SK-N-SH (cell line): ENCODE results near the gene SORBS1. TPM values are rescaled to one million over a fixed set of nuclear protein-coding genes. Genes with fewer than 3 reads are reported as not detected.

Experiments used
- CTCF ChIA-PET: fragments of 300-600, 350-600 bp; formaldehyde crosslinking; extraction: SDS; loops from one replicate; lab custom pipeline; 2021; lab: Yijun Ruan, JAX
- POLR2A ChIA-PET: fragments of 350-600 bp; sonication (Branson Sonifier 250); formaldehyde crosslinking; extraction: SDS; loops from one replicate; lab custom pipeline; 2020; ENCODE audit warnings: antibody characterized with exemption, inconsistent platforms; lab: Yijun Ruan, JAX
- DNase-seq: peaks from one replicate; pipeline ENCODE4 v3.0.0; 2012
- H2AFZ ChIP-seq: fragments of 200-600 bp; sonication (generic); 2 replicates; pipeline ENCODE4 v1.8.1; 2016; ENCODE audit warnings: antibody characterized with exemption, mild to moderate bottlenecking, low read depth
- H3F3A ChIP-seq: fragments of 200-600 bp; sonication (generic); replicated peaks from 2 replicates; pipeline ENCODE3; 2016; ENCODE audit warnings: antibody characterized with exemption, mild to moderate bottlenecking; ENCODE audit not compliant: insufficient read depth
- H3K27ac ChIP-seq, 2 experiments: fragments of 200-500 bp in 1 of 2; fragments of 200-600 bp in 1 of 2; sonication (Bioruptor generic) in 1 of 2; sonication (generic), shearing (Covaris generic) in 1 of 2; 2 replicates each; pipeline versions ENCODE4 v1.5.1 to v1.6.1; 2014 to 2016; ENCODE audit warnings: low read depth in 2 of 2, inconsistent platforms in 1 of 2, low read length in 1 of 2, mild to moderate bottlenecking in 1 of 2, mixed read lengths in 1 of 2
- H3K27me3 ChIP-seq: fragments of 200-600 bp; sonication (generic), shearing (Covaris generic); 2 replicates; pipeline ENCODE4 v1.6.1; 2016; ENCODE audit warnings: mixed run types; ENCODE audit not compliant: insufficient read depth
- H3K36me3 ChIP-seq, 2 experiments: fragments of 200-500 bp in 1 of 2; fragments of 200-600 bp in 1 of 2; sonication (Bioruptor generic) in 1 of 2; sonication (generic) in 1 of 2; replicated peaks in 1 of 2; 2 replicates each; pipeline versions ENCODE3 to v1.5.1; 2014 to 2016; ENCODE audit warnings: low read length in 1 of 2, mild to moderate bottlenecking in 1 of 2; ENCODE audit not compliant: insufficient read depth in 2 of 2, control insufficient read depth in 1 of 2
- H3K4me1 ChIP-seq, 2 experiments: fragments of 200-500 bp in 1 of 2; fragments of 200-600 bp in 1 of 2; sonication (Bioruptor generic) in 1 of 2; sonication (generic), shearing (Covaris generic) in 1 of 2; 2 replicates each; pipeline versions ENCODE4 v1.5.1 to v1.6.1; 2014 to 2016; ENCODE audit warnings: low read depth in 1 of 2, low read length in 1 of 2, mixed run types in 1 of 2; ENCODE audit not compliant: insufficient read depth in 2 of 2, control insufficient read depth in 1 of 2
- H3K4me2 ChIP-seq: fragments of 200-600 bp; sonication (generic), shearing (Covaris generic); 2 replicates; pipeline ENCODE4 v1.6.1; 2017; ENCODE audit warnings: mixed run types
- H3K4me3 ChIP-seq, 2 experiments: fragments of 200-500 bp in 1 of 2; fragments of 200-600 bp in 1 of 2; sonication (Bioruptor generic) in 1 of 2; sonication (generic), shearing (Covaris generic) in 1 of 2; 2 replicates each; pipeline versions ENCODE4 v1.5.1 to v1.8.1; 2014 to 2016; ENCODE audit warnings: low read depth in 2 of 2, inconsistent platforms in 1 of 2, low read length in 1 of 2, mild to moderate bottlenecking in 1 of 2, mixed read lengths in 1 of 2, moderate library complexity in 1 of 2
- H3K79me2 ChIP-seq: fragments of 200-600 bp; sonication (generic); 2 replicates; pipeline ENCODE4 v1.8.1; 2017; ENCODE audit warnings: mild to moderate bottlenecking; ENCODE audit not compliant: insufficient read depth
- H3K9ac ChIP-seq: fragments of 200-600 bp; sonication (generic); 2 replicates; pipeline ENCODE4 v1.6.1; 2017; ENCODE audit warnings: mixed run types
- H3K9me2 ChIP-seq: fragments of 200-600 bp; sonication (generic); 2 replicates; pipeline ENCODE4 v1.6.1; 2017; ENCODE audit warnings: mixed run types
- H3K9me3 ChIP-seq: fragments of 200-600 bp; sonication (generic); 2 replicates; pipeline ENCODE4 v1.6.1; 2017; ENCODE audit warnings: mixed run types, mild to moderate bottlenecking, moderate library complexity
- H4K20me1 ChIP-seq: fragments of 200-600 bp; sonication (generic); 2 replicates; pipeline ENCODE4 v1.6.1; 2017; ENCODE audit warnings: mild to moderate bottlenecking, mixed run types; ENCODE audit not compliant: insufficient read depth
- FOXM1 ChIP-seq: IDR thresholded peaks from 2 replicates; pipeline ENCODE4 v1.4.0; 2012; ENCODE audit warnings: low read depth, mild to moderate bottlenecking
- GABPA ChIP-seq: IDR thresholded peaks from 2 replicates; pipeline ENCODE4 v1.4.0; 2012; ENCODE audit warnings: low read depth, mild to moderate bottlenecking
- MXI1 ChIP-seq: IDR thresholded peaks from 2 replicates; pipeline ENCODE4 v1.6.1; 2012; ENCODE audit warnings: mild to moderate bottlenecking, low read depth, low read length, improper control_type of control experiment
- NFIC ChIP-seq: IDR thresholded peaks from 2 replicates; pipeline ENCODE4 v1.4.0; 2012; ENCODE audit warnings: borderline replicate concordance
- RAD21 ChIP-seq: IDR thresholded peaks from 2 replicates; pipeline ENCODE4 v1.6.1; 2012; ENCODE audit warnings: mild to moderate bottlenecking, low read length
- RCOR1 ChIP-seq: fragments of 150-350 bp; IDR thresholded peaks from 2 replicates; pipeline ENCODE4 v1.6.1; 2017; ENCODE audit warnings: antibody characterized with exemption, low read length
- RFX5 ChIP-seq: IDR thresholded peaks from 2 replicates; pipeline ENCODE4 v1.6.1; 2012; ENCODE audit warnings: mild to moderate bottlenecking, improper control_type of control experiment, low read length
- RXRA ChIP-seq: IDR thresholded peaks from 2 replicates; pipeline ENCODE4 v1.4.0; 2012; ENCODE audit warnings: low read depth, mild to moderate bottlenecking, borderline replicate concordance
- SIN3A ChIP-seq: IDR thresholded peaks from 2 replicates; pipeline ENCODE4 v1.6.1; 2012; ENCODE audit warnings: low read depth, mild to moderate bottlenecking, low read length, moderate library complexity, borderline replicate concordance
- SMC3 ChIP-seq: IDR thresholded peaks from 2 replicates; pipeline ENCODE4 v1.6.1; 2012; ENCODE audit warnings: low read depth, low read length, improper control_type of control experiment
- TAF1 ChIP-seq: IDR thresholded peaks from 2 replicates; pipeline ENCODE4 v1.6.1; 2012; ENCODE audit warnings: low read depth, mild to moderate bottlenecking, low read length, moderate library complexity, borderline replicate concordance
- TCF12 ChIP-seq: IDR thresholded peaks from 2 replicates; pipeline ENCODE4 v1.4.0; 2012
- TEAD4 ChIP-seq: IDR thresholded peaks from 2 replicates; pipeline ENCODE4 v1.4.0; 2012; ENCODE audit warnings: mild to moderate bottlenecking, borderline replicate concordance; ENCODE audit not compliant: insufficient read depth
- WGBS: methylation state at CpG from one replicate; pipeline ENCODE4 v1.1.6; 2017; ENCODE audit warnings: low lambda C conversion rate; 5-methylcytosine and 5-hydroxymethylcytosine counted together
- polyA plus RNA-seq, 3 experiments: library from polyadenylated mRNA; depleted of rRNA; stranded (reverse); fragments of >200 nt; gene quantifications; 2 replicates each; pipeline ENCODE4 v1.2.3, GENCODE V29; 2012
- TF ChIP-seq, protein P1 (sequence below): fragments of 150-350 bp; IDR thresholded peaks from 2 replicates; pipeline ENCODE4 v1.6.1; 2017; ENCODE audit warnings: antibody characterized with exemption, low read length, low read depth, borderline replicate concordance
- TF ChIP-seq, protein P2 (sequence below): fragments of 150-350 bp; IDR thresholded peaks from 2 replicates; pipeline ENCODE4 v1.6.1; 2016; ENCODE audit warnings: mild to moderate bottlenecking, low read depth, low read length
- TF ChIP-seq, protein P3 (sequence below): IDR thresholded peaks from 2 replicates; pipeline ENCODE4; 2012

The SORBS1 gene
- polyA plus RNA-seq, 1 of the 3 experiments (the other 2 are of a cell fraction), result 0.36 TPM

DNA sequence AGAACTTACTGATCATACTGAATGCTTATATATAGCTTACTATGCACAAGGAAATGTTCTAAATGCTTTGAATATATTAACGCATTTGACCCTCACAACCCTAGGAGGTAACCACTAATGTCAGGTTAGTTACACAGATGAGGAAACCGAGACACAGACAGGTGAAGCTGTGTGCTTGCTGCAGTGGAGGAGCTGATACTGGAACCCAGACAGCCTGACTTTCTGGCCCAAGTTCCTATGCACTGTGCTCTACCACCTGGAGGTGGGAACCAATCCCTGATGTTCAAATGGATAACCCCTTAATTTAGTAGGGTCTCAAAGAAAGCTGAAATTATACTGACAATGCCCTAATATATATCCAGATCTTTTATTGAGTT lies 119.6 kb downstream of the SORBS1 start:
- Histone ChIP-seq H3K36me3 (no peaks in the 10 kb centered on the region), H3K4me3 (no peak overlapping the region), H3F3A (peaks cover 8% of the 10 kb centered on the region), H3K9me2 (no peaks in the 10 kb centered on the region), H3K79me2 (no peaks in the 10 kb centered on the region), H2AFZ (no peak overlapping the region), H3K9me3 (no peaks in the 10 kb centered on the region), H3K4me1 (peaks cover 4% of the 10 kb centered on the region in 2 experiments; a peak in 2 of 4 replicates), H3K27me3 (no peaks in the 10 kb centered on the region), H4K20me1 (no peaks in the 10 kb centered on the region), H3K27ac (no peak overlapping the region), H3K4me2 (no peak overlapping the region), H3K9ac (no peak overlapping the region)
- TF ChIP-seq RXRA (no peak), SIN3A (no peak), FOXM1 (no peak), MXI1 (no peak), TAF1 (no peak), SMC3 (no peak), RAD21 (no peak), TEAD4 (no peak), NFIC (no peak), RCOR1 (no peak), TCF12 (no peak), GABPA (no peak), RFX5 (no peak)
- TF ChIP-seq, protein P1, sequence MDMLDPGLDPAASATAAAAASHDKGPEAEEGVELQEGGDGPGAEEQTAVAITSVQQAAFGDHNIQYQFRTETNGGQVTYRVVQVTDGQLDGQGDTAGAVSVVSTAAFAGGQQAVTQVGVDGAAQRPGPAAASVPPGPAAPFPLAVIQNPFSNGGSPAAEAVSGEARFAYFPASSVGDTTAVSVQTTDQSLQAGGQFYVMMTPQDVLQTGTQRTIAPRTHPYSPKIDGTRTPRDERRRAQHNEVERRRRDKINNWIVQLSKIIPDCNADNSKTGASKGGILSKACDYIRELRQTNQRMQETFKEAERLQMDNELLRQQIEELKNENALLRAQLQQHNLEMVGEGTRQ, result no peak
- TF ChIP-seq, protein P2, sequence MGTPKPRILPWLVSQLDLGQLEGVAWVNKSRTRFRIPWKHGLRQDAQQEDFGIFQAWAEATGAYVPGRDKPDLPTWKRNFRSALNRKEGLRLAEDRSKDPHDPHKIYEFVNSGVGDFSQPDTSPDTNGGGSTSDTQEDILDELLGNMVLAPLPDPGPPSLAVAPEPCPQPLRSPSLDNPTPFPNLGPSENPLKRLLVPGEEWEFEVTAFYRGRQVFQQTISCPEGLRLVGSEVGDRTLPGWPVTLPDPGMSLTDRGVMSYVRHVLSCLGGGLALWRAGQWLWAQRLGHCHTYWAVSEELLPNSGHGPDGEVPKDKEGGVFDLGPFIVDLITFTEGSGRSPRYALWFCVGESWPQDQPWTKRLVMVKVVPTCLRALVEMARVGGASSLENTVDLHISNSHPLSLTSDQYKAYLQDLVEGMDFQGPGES, result no peak
- TF ChIP-seq, protein P3, sequence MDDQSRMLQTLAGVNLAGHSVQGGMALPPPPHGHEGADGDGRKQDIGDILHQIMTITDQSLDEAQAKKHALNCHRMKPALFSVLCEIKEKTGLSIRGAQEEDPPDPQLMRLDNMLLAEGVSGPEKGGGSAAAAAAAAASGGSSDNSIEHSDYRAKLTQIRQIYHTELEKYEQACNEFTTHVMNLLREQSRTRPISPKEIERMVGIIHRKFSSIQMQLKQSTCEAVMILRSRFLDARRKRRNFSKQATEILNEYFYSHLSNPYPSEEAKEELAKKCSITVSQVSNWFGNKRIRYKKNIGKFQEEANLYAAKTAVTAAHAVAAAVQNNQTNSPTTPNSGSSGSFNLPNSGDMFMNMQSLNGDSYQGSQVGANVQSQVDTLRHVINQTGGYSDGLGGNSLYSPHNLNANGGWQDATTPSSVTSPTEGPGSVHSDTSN, result no peak
- ChIA-PET CTCF (interaction anchor here (1.1 to 13.9 kb wide), 5 partner anchors 9 to 78 kb away, joined by 3 to 136 read pairs (median 3); no protein-coding TSS in a partner anchor), POLR2A (no interaction called here)
- no peak for DNase-seq
- 50% methylated on average over 2 of the region's 2 CpGs for WGBS
